Measurements from ENCODE around the gene SLC5A6. TPM values are rescaled to one million over a fixed set of nuclear protein-coding genes. Genes with fewer than 3 reads are reported as not detected.
A peak's percentile ranks its signal among the peaks of the same experiment; 100 is the strongest.

SLC5A6 gene
- total RNA-seq, 2 experiments from 2014 or later: 31.6 to 32.2 TPM

DNA sequence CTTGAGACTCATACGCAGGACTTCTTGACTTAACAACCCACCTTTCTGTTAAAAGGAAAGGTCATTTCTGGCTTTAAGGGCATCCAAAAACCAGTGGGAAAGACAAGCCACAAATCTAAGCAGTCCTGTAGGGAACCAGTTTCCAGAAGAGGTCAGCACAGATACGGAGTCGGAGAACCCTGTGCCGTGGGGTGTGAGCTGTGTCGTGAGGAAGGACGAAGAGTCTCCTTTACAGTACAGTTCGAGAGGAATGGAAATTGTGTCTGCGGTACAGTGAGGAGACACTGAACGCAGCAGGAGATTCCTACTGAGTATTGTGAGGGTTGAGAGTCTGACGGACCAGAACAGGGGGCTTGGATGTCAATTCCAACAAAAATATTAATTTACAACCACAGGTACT lies 33.0 kb upstream of the SLC5A6 start:
- Mint-ChIP-seq H3K27ac (no peak overlapping the region), H3K36me3 (peaks cover 7% of the 10 kb centered on the region), H3K4me3 (no peak overlapping the region), H3K4me1 (peaks cover 9% of the 10 kb centered on the region), H3K9me3 (no peaks in the 10 kb centered on the region), H3K27me3 (no peaks in the 10 kb centered on the region)
- POLR2A ChIA-PET: interaction anchor here (0.6 kb wide), 1 partner anchor 25 kb away, joined by 3 read pairs; no protein-coding TSS in a partner anchor
- no peak for DNase-seq
- no peak for ATAC-seq (ENCODE audit: low read depth)

DNA sequence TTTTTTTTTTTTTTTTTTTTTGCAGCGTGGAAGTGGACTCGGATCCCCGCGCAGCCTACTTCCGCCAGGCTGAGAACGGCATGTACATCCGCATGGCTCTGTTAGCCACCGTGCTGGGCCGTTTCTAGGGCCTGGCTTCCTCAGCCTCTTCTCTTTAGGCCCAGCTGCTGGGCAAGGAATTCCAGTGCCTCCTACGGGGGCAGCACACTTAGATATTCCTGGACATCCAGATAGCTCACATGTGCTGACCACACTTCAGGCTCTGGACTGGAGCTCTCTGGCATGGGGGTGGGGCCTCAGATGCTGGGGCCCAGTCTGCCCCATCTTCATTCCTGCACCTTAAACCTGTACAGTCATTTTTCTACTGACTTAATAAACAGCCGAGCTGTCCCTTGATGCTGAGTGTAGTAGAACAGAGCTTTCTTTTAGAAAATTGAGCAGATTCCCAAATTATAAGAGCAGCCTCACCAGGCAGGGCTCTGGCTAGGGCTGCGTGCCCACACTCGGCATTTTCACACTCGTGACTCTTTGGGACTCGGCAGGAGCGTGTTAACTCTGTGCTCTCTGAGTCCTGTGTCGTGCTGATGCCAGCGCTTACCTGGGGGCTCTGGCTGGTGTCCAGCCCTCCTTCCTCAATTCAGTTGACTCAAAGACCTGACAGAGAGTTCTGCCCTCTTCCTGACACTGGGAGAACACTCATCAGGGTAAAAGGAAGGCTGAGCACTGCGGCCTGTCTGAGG lies 31.5 kb upstream of the SLC5A6 start:
- ATAC-seq (ENCODE audit: low read depth): no peak
- H3K36me3 Mint-ChIP-seq: peaks cover 10% of the 10 kb centered on the region
- H3K9me3 Mint-ChIP-seq: no peaks in the 10 kb centered on the region
- no peaks in the 10 kb centered on the region for H3K27me3 Mint-ChIP-seq
- no peak overlapping the region for H3K27ac Mint-ChIP-seq
- peaks cover 9% of the 10 kb centered on the region for H3K4me1 Mint-ChIP-seq
- no peak for DNase-seq
- no peak overlapping the region for H3K4me3 Mint-ChIP-seq
- POLR2A ChIA-PET: no interaction called here

DNA sequence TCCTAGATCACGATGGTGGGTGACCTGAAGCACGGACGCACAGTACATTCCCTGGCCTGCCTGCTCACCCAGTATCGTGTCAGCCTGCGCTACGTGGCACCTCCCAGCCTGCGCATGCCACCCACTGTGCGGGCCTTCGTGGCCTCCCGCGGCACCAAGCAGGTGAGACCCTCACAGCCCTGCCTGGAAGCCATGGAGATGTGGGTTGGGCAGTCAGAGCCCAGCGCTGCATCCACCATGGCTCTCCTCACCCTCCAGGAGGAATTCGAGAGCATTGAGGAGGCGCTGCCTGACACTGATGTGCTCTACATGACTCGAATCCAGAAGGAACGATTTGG lies 30.5 kb upstream of the SLC5A6 start:
- Mint-ChIP-seq H3K4me3 (no peak overlapping the region), H3K27me3 (no peaks in the 10 kb centered on the region), H3K27ac (no peak overlapping the region), H3K36me3 (peaks cover 10% of the 10 kb centered on the region), H3K9me3 (no peaks in the 10 kb centered on the region), H3K4me1 (peaks cover 7% of the 10 kb centered on the region)
- ATAC-seq (ENCODE audit: low read depth) (no peak), DNase-seq (no peak)
- POLR2A ChIA-PET: interaction anchor here (1.6 kb wide), 1 partner anchor 11 kb away, joined by 4 read pairs; no protein-coding TSS in a partner anchor

DNA sequence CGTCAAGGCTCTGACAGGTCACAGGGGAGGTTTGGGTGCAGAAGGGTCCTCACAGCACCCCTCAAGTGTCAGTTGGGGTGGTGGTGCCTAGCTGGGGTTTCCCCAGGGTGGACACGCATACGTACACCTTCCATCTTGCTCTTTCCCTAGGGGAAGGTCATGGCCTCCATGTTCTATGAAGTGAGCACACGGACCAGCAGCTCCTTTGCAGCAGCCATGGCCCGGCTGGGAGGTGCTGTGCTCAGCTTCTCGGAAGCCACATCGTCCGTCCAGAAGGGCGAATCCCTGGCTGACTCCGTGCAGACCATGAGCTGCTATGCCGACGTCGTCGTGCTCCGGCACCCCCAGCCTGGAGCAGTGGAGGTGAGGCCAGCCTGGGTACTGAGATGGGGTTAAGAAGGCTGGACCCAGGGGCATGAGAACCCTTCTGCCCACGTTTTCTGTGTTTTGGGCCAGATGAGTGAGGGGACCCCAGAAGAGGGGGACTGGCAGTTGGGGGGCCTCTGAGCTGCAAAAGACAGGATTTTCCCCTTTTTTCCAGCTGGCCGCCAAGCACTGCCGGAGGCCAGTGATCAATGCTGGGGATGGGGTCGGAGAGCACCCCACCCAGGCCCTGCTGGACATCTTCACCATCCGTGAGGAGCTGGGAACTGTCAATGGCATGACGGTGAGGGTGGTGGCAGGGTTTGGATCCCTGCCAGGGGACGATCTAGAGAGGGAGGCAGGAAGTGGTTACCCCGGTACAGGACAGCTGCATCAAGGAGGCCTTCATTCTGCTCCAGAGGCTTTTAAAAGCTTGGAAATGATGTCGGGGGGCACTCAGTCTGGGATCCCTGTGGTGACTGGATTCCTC lies 29.9 kb upstream of the SLC5A6 start:
- Mint-ChIP-seq H3K27ac (peak overlapping the region; percentile 34), H3K36me3 (peaks cover 14% of the 10 kb centered on the region), H3K9me3 (no peaks in the 10 kb centered on the region), H3K4me1 (peaks cover 5% of the 10 kb centered on the region), H3K27me3 (no peaks in the 10 kb centered on the region), H3K4me3 (no peak overlapping the region)
- ATAC-seq (ENCODE audit: low read depth) (peak; percentile 61), DNase-seq (no peak)
- POLR2A ChIA-PET: interaction anchor here (1.6 kb wide), 1 partner anchor 11 kb away, joined by 4 read pairs; no protein-coding TSS in a partner anchor

DNA sequence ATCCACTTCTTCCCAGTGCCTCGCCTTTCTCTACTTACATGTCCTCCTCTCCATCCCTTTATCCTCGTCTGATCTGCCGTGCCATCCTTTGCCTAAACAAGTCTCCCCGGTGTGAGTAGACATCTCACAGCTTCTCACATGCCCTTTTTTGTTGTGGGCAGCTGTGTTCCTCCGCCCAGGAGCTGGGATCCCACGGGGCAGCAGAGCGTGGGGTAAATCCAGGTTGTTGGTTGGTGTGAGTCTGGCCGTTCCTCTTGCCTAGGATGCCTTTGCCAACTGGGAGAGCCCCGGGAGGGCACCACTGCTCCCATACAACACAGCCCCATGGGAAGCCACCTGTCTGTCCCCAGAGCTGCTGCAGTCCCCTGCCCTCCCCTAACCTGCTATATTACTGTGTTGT lies 28.3 kb upstream of the SLC5A6 start:
- POLR2A ChIA-PET: interaction anchor here (1.1 kb wide), 1 partner anchor 139 kb away, joined by 3 read pairs; no protein-coding TSS in a partner anchor
- H3K27me3 Mint-ChIP-seq: no peaks in the 10 kb centered on the region
- H3K4me1 Mint-ChIP-seq: peaks cover 5% of the 10 kb centered on the region
- ATAC-seq (ENCODE audit: low read depth): no peak
- H3K4me3 Mint-ChIP-seq: no peak overlapping the region
- H3K27ac Mint-ChIP-seq: no peak overlapping the region
- peaks cover 21% of the 10 kb centered on the region for H3K36me3 Mint-ChIP-seq
- H3K9me3 Mint-ChIP-seq: no peaks in the 10 kb centered on the region
- no peak for DNase-seq

DNA sequence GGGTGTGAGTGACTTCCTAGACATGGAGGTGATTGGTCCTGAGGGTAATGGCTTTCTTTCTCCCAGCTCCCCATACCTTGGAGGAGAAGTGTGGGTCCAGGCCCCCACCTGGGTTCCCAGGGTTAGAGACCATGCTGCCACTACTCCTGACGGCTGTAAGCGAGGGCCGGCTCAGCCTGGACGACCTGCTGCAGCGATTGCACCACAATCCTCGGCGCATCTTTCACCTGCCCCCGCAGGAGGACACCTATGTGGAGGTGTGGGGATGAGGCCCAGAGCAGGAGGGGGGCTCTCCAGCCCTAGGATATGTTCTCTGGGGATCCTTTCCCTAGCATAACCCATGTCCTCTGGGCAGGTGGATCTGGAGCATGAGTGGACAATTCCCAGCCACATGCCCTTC lies 26.9 kb upstream of the SLC5A6 start:
- DNase-seq: no peak
- H3K9me3 Mint-ChIP-seq: no peaks in the 10 kb centered on the region
- no peaks in the 10 kb centered on the region for H3K27me3 Mint-ChIP-seq
- H3K4me1 Mint-ChIP-seq: peaks cover 5% of the 10 kb centered on the region
- H3K27ac Mint-ChIP-seq: no peak overlapping the region
- POLR2A ChIA-PET: no interaction called here
- no peak overlapping the region for H3K4me3 Mint-ChIP-seq
- peaks cover 21% of the 10 kb centered on the region for H3K36me3 Mint-ChIP-seq
- ATAC-seq (ENCODE audit: low read depth): no peak

DNA sequence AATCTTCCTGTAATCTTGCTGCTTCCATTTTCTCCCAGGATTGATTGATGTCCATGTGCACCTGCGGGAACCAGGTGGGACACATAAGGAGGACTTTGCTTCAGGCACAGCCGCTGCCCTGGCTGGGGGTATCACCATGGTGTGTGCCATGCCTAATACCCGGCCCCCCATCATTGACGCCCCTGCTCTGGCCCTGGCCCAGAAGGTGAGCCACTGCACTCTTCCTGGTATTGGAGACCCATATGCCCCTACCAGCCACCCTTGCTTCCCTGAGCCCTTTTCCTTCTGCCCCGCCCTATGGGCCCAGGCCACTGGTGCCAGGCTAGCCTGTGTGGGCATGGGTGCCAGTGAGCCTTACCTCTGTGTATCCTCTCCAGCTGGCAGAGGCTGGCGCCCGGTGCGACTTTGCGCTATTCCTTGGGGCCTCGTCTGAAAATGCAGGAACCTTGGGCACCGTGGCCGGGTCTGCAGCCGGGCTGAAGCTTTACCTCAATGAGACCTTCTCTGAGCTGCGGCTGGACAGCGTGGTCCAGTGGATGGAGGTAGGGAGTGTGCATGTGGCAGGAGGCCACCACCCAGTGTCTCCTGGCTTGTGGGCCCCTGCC lies 25.4 kb upstream of the SLC5A6 start:
- POLR2A ChIA-PET: no interaction called here

DNA sequence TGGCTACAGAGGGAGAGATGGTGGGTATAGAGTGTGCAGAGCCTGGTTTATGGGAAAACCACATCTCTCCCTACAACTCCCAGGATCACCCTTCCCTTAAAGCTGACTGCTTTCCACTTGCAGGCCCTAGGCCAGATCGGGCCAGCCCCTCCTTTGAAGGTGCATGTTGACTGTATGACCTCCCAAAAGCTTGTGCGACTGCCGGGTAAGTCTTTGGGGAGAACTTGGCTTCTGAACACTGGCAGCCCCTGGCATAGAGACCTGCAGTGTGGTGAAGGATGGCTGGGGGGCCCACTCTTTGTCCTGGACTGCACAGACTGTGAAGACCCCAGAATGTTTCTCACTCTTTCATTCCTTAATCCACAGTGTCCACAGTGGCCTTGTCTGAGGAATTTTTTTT lies 24.6 kb upstream of the SLC5A6 start:
- H3K4me1 Mint-ChIP-seq: no peaks in the 10 kb centered on the region
- H3K9me3 Mint-ChIP-seq: no peaks in the 10 kb centered on the region
- ATAC-seq (ENCODE audit: low read depth): no peak
- no peak overlapping the region for H3K27ac Mint-ChIP-seq
- POLR2A ChIA-PET: no interaction called here
- no peaks in the 10 kb centered on the region for H3K27me3 Mint-ChIP-seq
- H3K4me3 Mint-ChIP-seq: no peak overlapping the region
- no peak for DNase-seq
- peaks cover 26% of the 10 kb centered on the region for H3K36me3 Mint-ChIP-seq

More for the DNA sequence above, 25.4 kb upstream of the SLC5A6 start:
- no peak overlapping the region for H3K27ac Mint-ChIP-seq
- ATAC-seq (ENCODE audit: low read depth) (no peak), DNase-seq (no peak)
- H3K4me1 Mint-ChIP-seq: peaks cover 5% of the 10 kb centered on the region
- no peaks in the 10 kb centered on the region for H3K9me3 Mint-ChIP-seq
- peaks cover 26% of the 10 kb centered on the region for H3K36me3 Mint-ChIP-seq
- no peak overlapping the region for H3K4me3 Mint-ChIP-seq
- no peaks in the 10 kb centered on the region for H3K27me3 Mint-ChIP-seq

DNA sequence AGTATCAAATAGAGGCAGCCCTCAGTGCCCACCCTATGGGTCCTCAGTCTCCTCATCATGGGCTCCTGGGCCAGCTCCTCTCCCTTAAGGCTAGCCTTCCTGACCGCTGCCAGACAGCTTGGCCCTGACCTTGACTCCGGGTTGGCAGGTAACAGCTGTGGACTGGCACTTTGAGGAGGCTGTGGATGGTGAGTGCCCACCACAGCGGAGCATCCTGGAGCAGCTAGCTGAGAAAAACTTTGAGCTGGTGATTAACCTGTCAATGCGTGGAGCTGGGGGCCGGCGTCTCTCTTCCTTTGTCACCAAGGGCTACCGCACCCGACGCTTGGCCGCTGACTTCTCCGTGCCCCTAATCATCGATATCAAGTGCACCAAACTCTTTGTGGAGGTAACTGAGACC lies 24.1 kb upstream of the SLC5A6 start:
- DNase-seq (no peak), ATAC-seq (ENCODE audit: low read depth) (no peak)
- Mint-ChIP-seq H3K36me3 (peaks cover 24% of the 10 kb centered on the region), H3K4me1 (no peaks in the 10 kb centered on the region), H3K9me3 (no peaks in the 10 kb centered on the region), H3K27ac (no peak overlapping the region), H3K4me3 (no peak overlapping the region), H3K27me3 (no peaks in the 10 kb centered on the region)
- POLR2A ChIA-PET: interaction anchor here (0.5 kb wide), 2 partner anchors 443 to 842 kb away, joined by 3 to 5 read pairs; no protein-coding TSS in a partner anchor

DNA sequence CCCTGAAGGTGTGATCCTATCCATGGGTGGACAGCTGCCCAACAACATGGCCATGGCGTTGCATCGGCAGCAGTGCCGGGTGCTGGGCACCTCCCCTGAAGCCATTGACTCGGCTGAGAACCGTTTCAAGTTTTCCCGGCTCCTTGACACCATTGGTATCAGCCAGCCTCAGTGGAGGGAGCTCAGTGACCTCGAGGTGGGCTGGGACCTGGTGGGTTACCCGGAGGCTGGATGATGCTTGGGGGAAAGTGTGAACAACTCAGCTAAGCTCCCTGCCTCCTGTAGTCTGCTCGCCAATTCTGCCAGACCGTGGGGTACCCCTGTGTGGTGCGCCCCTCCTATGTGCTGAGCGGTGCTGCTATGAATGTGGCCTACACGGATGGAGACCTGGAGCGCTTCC lies 21.3 kb upstream of the SLC5A6 start:
- Mint-ChIP-seq H3K27me3 (no peaks in the 10 kb centered on the region), H3K36me3 (peaks cover 17% of the 10 kb centered on the region), H3K4me3 (no peak overlapping the region), H3K4me1 (no peaks in the 10 kb centered on the region), H3K9me3 (no peaks in the 10 kb centered on the region), H3K27ac (no peak overlapping the region)
- DNase-seq (no peak), ATAC-seq (ENCODE audit: low read depth) (no peak)
- POLR2A ChIA-PET: no interaction called here

DNA sequence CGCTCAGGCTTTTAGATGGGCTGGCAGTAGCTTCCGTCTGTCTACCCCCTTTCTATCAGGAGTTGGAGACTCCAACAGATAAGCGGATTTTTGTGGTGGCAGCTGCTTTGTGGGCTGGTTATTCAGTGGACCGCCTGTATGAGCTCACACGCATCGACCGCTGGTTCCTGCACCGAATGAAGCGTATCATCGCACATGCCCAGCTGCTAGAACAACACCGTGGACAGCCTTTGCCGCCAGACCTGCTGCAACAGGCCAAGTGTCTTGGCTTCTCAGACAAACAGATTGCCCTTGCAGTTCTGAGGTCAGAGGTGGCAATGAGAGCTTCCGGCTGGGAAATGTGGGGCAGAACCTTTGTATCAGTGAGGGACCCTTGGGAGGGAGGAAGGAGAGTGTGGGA lies 19.9 kb upstream of the SLC5A6 start:
- H3K27me3 Mint-ChIP-seq: no peaks in the 10 kb centered on the region
- no peaks in the 10 kb centered on the region for H3K9me3 Mint-ChIP-seq
- ATAC-seq (ENCODE audit: low read depth) (no peak), DNase-seq (no peak)
- no peaks in the 10 kb centered on the region for H3K4me1 Mint-ChIP-seq
- POLR2A ChIA-PET: interaction anchor here (1.0 to 1.7 kb wide), 2 partner anchors 10 to 20 kb away, joined by 3 to 4 read pairs; partner anchors contain the start of genes ATRAID and SLC5A6
- no peak overlapping the region for H3K4me3 Mint-ChIP-seq
- peaks cover 16% of the 10 kb centered on the region for H3K36me3 Mint-ChIP-seq
- H3K27ac Mint-ChIP-seq: no peak overlapping the region

DNA sequence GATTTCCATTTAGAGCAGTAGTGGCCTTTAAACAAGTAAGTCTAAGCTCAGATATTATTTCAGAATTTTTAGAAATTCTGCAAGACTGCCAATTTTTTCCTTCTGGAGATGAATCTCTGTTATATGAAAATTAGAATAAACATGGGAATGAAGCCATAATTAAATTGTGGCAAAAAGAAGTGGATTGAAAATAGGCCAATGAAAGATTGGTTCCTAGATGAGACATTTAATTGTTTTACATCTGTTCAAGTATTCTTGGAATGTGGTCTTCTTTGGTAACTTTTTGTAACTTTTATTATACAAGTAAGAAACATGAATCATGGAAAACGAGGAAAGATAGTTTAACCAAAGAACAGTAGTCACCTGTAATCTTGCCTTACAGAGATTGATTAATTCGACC lies 15.4 kb upstream of the SLC5A6 start:
- Mint-ChIP-seq H3K27ac (no peak overlapping the region), H3K9me3 (no peaks in the 10 kb centered on the region), H3K4me1 (peaks cover 4% of the 10 kb centered on the region), H3K27me3 (no peaks in the 10 kb centered on the region), H3K36me3 (peaks cover 17% of the 10 kb centered on the region), H3K4me3 (no peak overlapping the region)
- no peak for ATAC-seq (ENCODE audit: low read depth)
- POLR2A ChIA-PET: no interaction called here
- DNase-seq: no peak

DNA sequence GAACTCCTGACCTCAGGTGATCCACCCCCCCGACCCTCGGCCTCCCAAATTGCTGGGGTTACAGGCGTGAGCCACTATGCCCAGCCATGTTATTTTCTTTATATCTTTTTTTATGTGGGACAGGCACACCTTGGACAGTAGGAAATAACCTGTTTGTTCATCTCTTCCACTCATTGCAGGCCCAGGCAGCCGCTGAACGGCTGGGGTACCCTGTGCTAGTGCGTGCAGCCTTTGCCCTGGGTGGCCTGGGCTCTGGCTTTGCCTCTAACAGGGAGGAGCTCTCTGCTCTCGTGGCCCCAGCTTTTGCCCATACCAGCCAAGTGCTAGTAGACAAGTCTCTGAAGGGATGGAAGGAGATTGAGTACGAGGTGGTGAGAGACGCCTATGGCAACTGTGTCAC lies 13.5 kb upstream of the SLC5A6 start:
- POLR2A ChIA-PET: interaction anchor here (0.9 kb wide), 1 partner anchor 8 kb away, joined by 3 read pairs; the partner anchor contains the start of gene CAD
- H3K4me3 Mint-ChIP-seq: no peak overlapping the region

More for the DNA sequence above, 13.5 kb upstream of the SLC5A6 start:
- H3K9me3 Mint-ChIP-seq: no peaks in the 10 kb centered on the region
- H3K36me3 Mint-ChIP-seq: peaks cover 22% of the 10 kb centered on the region
- peak overlapping the region; percentile 52 for H3K27ac Mint-ChIP-seq
- DNase-seq (no peak), ATAC-seq (ENCODE audit: low read depth) (no peak)
- H3K4me1 Mint-ChIP-seq: peaks cover 6% of the 10 kb centered on the region
- no peaks in the 10 kb centered on the region for H3K27me3 Mint-ChIP-seq
